GM23338 (cell line): ENCODE data around the gene DIP2C. TPM values are rescaled to one million over a fixed set of nuclear protein-coding genes. Genes with fewer than 3 reads are reported as not detected.
"Not testable (repeated sequence)": the region's sequence is repeated elsewhere in the genome, so short reads cannot be mapped to it uniquely, and the experiment has no call there.

Experiments used
- ATAC-seq: fragments of 200-7000 bp; cut with Tn5 transposase; 3 replicates; pipeline ENCODE4 v1.9.1; 2020
- DNase-seq: peaks from one replicate; pipeline ENCODE4 v3.0.0-alpha.2; 2015; ENCODE audit warnings: low spot score
- H2AFZ ChIP-seq: fragments of 200-600 bp; sonication (generic); 2 replicates; pipeline ENCODE4 v1.8.0; 2016; ENCODE audit warnings: antibody characterized with exemption, mild to moderate bottlenecking, moderate library complexity
- H3F3A ChIP-seq: fragments of 200-600 bp; sonication (generic); replicated peaks from 2 replicates; pipeline ENCODE4 v1.8.0; 2017; ENCODE audit warnings: antibody characterized with exemption, mixed run types, low read depth
- H3K27ac ChIP-seq: fragments of 200-600 bp; sonication (generic); 2 replicates; pipeline ENCODE4 v1.6.1; 2016; ENCODE audit warnings: low read depth
- H3K27me3 ChIP-seq: fragments of 200-600 bp; sonication (generic); 2 replicates; pipeline ENCODE4 v1.8.0; 2016; ENCODE audit warnings: mild to moderate bottlenecking, mixed run types, moderate library complexity; ENCODE audit not compliant: insufficient read depth
- H3K36me3 ChIP-seq: fragments of 200-600 bp; sonication (generic); 2 replicates; pipeline ENCODE4 v1.8.0; 2016; ENCODE audit warnings: mild to moderate bottlenecking; ENCODE audit not compliant: insufficient read depth
- H3K4me1 ChIP-seq: fragments of 200-600 bp; sonication (generic); 2 replicates; pipeline ENCODE4 v1.8.0; 2016; ENCODE audit warnings: mild to moderate bottlenecking, moderate library complexity; ENCODE audit not compliant: insufficient read depth
- H3K4me2 ChIP-seq: fragments of 200-600 bp; sonication (generic); 2 replicates; pipeline ENCODE4 v1.7.1; 2017; ENCODE audit warnings: mixed run types
- H3K4me3 ChIP-seq: fragments of 200-600 bp; sonication (generic); 2 replicates; pipeline ENCODE4 v1.6.1; 2016; ENCODE audit warnings: mixed run types
- H3K79me2 ChIP-seq: fragments of 200-600 bp; sonication (generic); replicated peaks from 2 replicates; pipeline ENCODE4 v1.8.0; 2017; ENCODE audit warnings: mild to moderate bottlenecking; ENCODE audit not compliant: insufficient read depth
- H3K9me2 ChIP-seq: fragments of 200-600 bp; sonication (generic); 2 replicates; pipeline ENCODE4 v1.8.0; 2017; ENCODE audit not compliant: insufficient read depth
- H4K20me1 ChIP-seq: fragments of 200-600 bp; sonication (generic); replicated peaks from 2 replicates; pipeline ENCODE4 v1.8.0; 2017; ENCODE audit warnings: mild to moderate bottlenecking; ENCODE audit not compliant: insufficient read depth
- H3K27ac Mint-ChIP-seq: 2 replicates; pipeline ENCODE4 v1.8.0; 2020; ENCODE audit warnings: inconsistent platforms, mild to moderate bottlenecking, moderate library complexity, mixed read lengths
- H3K27me3 Mint-ChIP-seq: 3 replicates; pipeline ENCODE4 v1.8.0; 2022; ENCODE audit warnings: low read depth, mild to moderate bottlenecking, moderate library complexity, mixed read lengths, inconsistent platforms; ENCODE audit not compliant: insufficient read depth, poor library complexity
- H3K36me3 Mint-ChIP-seq: 3 replicates; pipeline ENCODE4 v1.8.0; 2021; ENCODE audit warnings: low read depth, mild to moderate bottlenecking, inconsistent platforms, moderate library complexity, mixed read lengths
- H3K4me1 Mint-ChIP-seq: 3 replicates; pipeline ENCODE4 v1.8.0; 2020; ENCODE audit warnings: mild to moderate bottlenecking, inconsistent platforms, mixed read lengths
- H3K4me3 Mint-ChIP-seq: 3 replicates; pipeline ENCODE4 v1.8.0; 2021; ENCODE audit warnings: moderate library complexity, mild to moderate bottlenecking, inconsistent platforms, mixed read lengths
- H3K9me3 Mint-ChIP-seq: 3 replicates; pipeline ENCODE4 v1.8.0; 2020; ENCODE audit warnings: moderate library complexity, mild to moderate bottlenecking, inconsistent platforms, mixed read lengths
- CREB1 ChIP-seq: fragments of 250-450 bp; sonication (Bioruptor Pico); IDR thresholded peaks from 2 replicates; pipeline ENCODE4 v1.5.0; 2020; ENCODE audit warnings: low read depth, mild to moderate bottlenecking, moderate library complexity
- EZH2 ChIP-seq: fragments of 200-600 bp; sonication (generic); IDR thresholded peaks from one replicate; pipeline ENCODE4 v1.8.0; 2017; ENCODE audit warnings: antibody characterized with exemption, mild to moderate bottlenecking, low read depth; ENCODE audit not compliant: unreplicated experiment
- JUNB ChIP-seq: IDR thresholded peaks from one replicate; pipeline ENCODE4 v1.6.1; 2016; ENCODE audit warnings: antibody characterized with exemption; ENCODE audit not compliant: unreplicated experiment
- NANOG ChIP-seq: IDR thresholded peaks from 2 replicates; pipeline ENCODE4 v1.6.1; 2016; ENCODE audit warnings: antibody characterized with exemption, borderline replicate concordance
- POLR2AphosphoS5 ChIP-seq: IDR thresholded peaks from 2 replicates; pipeline ENCODE4 v1.6.1; 2016; ENCODE audit warnings: antibody characterized with exemption, low read depth
- STAT1 ChIP-seq: IDR thresholded peaks from one replicate; pipeline ENCODE4 v1.6.1; 2016; ENCODE audit warnings: antibody characterized with exemption; ENCODE audit not compliant: unreplicated experiment
- polyA plus RNA-seq: library from polyadenylated mRNA; unstranded; fragments of >200 nt; fragmentation: Nextera tagmentation; extraction: Ambion mirVana; gene quantifications from 2 replicates; pipeline ENCODE4 v1.2.1, GENCODE V29; 2016
- total RNA-seq: library from RNA; depleted of rRNA; stranded (reverse); fragments of >200 nt; shearing (Covaris generic); gene quantifications from 2 replicates; pipeline ENCODE4 v1.2.3, GENCODE V29; 2014
- TF ChIP-seq, protein P1 (sequence below): IDR thresholded peaks from one replicate; pipeline ENCODE4 v1.6.1; 2018; ENCODE audit warnings: antibody characterized with exemption; ENCODE audit not compliant: unreplicated experiment
- TF ChIP-seq, protein P2 (sequence below), 2 experiments: fragments of 200-600 bp in 1 of 2; sonication (generic) in 1 of 2; conservative IDR thresholded peaks; 2 replicates each; pipeline versions ENCODE4 v1.5.1 to v1.6.1; 2016 to 2017; ENCODE audit warnings: antibody characterized with exemption in 2 of 2, low read depth in 2 of 2, mild to moderate bottlenecking in 2 of 2, moderate library complexity in 1 of 2

Gene DIP2C
- total and polyA plus RNA-seq, 2 experiments from 2014 or later, result 5.1 to 7.7 TPM

DNA sequence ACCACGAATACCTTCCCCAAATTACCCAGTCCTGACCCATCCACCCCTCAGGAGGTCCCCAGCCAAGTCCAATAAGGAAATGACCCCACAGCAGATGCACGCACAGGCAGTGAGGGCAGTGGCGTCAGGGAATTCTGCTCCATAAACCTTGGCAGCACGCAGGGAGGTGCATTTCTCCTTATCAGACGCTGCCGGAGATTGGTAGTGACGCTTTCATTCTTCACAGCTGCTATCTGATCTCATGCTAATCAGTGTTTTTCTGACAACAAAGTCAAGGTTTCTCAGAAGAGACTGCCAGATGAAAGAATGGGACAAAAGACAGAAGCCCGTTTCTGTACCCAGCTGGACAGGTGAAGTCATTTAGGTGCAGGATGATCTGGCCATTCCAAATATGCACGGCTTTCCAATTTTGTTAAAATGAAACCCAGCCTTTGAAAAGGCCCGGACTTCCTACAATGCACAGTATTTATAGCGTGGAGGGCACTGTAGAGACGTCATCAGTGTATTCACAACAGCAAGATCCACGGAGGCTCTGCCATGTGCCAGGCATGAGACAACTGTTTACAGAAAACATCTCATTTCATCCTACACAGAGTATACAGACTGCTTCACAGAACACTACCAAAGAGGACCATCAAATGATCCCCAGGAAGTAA is 35.3 kb downstream of the DIP2C start:
- Histone ChIP-seq H2AFZ (no peak overlapping the region), H3K27ac (no peak overlapping the region), H3K36me3 (no peaks in the 10 kb centered on the region), H3F3A (no peaks in the 10 kb centered on the region), H3K4me2 (no peak overlapping the region), H3K9me2 (no peaks in the 10 kb centered on the region), H3K79me2 (peaks cover 24% of the 10 kb centered on the region), H3K4me1 (no peaks in the 10 kb centered on the region), H3K27me3 (no peaks in the 10 kb centered on the region), H3K4me3 (no peak overlapping the region), H4K20me1 (peaks cover 28% of the 10 kb centered on the region)
- Mint-ChIP-seq H3K9me3 (no peaks in the 10 kb centered on the region), H3K27me3 (peaks cover 2% of the 10 kb centered on the region), H3K27ac (no peak overlapping the region), H3K4me1 (peaks cover 19% of the 10 kb centered on the region), H3K4me3 (no peak overlapping the region), H3K36me3 (no peaks in the 10 kb centered on the region; the same call in 2 of the 3 replicates)
- DNase-seq (no peak), ATAC-seq (no peak; the same call in 2 of the 3 replicates)
- TF ChIP-seq, protein P1, sequence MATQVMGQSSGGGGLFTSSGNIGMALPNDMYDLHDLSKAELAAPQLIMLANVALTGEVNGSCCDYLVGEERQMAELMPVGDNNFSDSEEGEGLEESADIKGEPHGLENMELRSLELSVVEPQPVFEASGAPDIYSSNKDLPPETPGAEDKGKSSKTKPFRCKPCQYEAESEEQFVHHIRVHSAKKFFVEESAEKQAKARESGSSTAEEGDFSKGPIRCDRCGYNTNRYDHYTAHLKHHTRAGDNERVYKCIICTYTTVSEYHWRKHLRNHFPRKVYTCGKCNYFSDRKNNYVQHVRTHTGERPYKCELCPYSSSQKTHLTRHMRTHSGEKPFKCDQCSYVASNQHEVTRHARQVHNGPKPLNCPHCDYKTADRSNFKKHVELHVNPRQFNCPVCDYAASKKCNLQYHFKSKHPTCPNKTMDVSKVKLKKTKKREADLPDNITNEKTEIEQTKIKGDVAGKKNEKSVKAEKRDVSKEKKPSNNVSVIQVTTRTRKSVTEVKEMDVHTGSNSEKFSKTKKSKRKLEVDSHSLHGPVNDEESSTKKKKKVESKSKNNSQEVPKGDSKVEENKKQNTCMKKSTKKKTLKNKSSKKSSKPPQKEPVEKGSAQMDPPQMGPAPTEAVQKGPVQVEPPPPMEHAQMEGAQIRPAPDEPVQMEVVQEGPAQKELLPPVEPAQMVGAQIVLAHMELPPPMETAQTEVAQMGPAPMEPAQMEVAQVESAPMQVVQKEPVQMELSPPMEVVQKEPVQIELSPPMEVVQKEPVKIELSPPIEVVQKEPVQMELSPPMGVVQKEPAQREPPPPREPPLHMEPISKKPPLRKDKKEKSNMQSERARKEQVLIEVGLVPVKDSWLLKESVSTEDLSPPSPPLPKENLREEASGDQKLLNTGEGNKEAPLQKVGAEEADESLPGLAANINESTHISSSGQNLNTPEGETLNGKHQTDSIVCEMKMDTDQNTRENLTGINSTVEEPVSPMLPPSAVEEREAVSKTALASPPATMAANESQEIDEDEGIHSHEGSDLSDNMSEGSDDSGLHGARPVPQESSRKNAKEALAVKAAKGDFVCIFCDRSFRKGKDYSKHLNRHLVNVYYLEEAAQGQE, result no peak
- TF ChIP-seq STAT1 (no peak), NANOG (no peak), JUNB (no peak), POLR2AphosphoS5 (no peak), CREB1 (no peak), EZH2 (no peak)
- TF ChIP-seq, protein P2, sequence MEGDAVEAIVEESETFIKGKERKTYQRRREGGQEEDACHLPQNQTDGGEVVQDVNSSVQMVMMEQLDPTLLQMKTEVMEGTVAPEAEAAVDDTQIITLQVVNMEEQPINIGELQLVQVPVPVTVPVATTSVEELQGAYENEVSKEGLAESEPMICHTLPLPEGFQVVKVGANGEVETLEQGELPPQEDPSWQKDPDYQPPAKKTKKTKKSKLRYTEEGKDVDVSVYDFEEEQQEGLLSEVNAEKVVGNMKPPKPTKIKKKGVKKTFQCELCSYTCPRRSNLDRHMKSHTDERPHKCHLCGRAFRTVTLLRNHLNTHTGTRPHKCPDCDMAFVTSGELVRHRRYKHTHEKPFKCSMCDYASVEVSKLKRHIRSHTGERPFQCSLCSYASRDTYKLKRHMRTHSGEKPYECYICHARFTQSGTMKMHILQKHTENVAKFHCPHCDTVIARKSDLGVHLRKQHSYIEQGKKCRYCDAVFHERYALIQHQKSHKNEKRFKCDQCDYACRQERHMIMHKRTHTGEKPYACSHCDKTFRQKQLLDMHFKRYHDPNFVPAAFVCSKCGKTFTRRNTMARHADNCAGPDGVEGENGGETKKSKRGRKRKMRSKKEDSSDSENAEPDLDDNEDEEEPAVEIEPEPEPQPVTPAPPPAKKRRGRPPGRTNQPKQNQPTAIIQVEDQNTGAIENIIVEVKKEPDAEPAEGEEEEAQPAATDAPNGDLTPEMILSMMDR (conservative IDR thresholded peaks at IDR 0.05; ENCODE audit: low read depth in 2 of 2), result no peak

DNA sequence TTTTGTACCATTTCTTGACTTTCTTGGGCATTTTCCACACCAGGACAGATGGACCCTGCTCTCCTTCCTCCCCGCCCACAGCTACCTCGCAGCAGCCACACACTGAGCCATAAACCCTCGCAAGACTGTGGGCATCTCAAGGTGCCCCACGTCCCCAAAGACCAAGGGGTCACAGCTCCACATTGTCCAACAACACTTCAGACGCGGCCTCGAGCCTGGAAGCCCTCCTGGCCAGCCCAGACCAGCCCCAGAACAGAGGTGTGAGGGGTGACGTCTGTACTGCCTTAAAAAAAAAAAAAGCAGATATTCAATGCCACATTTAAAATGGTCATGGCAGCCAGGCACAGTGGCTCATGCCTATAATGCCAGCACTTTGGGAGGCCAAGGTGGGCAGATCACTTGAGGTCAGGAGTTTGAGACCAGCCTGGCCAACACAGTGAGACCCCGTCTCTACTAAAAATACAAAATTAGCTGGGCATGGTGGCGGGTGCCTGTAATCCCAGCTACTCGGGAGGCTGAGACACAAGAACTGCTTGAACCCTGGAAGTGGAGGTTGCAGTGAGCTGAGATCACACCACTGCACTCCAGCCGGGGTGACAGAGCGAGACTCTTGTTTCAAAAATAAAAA is 36.5 kb downstream of the DIP2C start:
- not testable (repeated sequence) for H3K9me2 ChIP-seq, DNase-seq, H3K27me3 Mint-ChIP-seq, H3F3A ChIP-seq, H3K4me1 ChIP-seq, H3K27ac Mint-ChIP-seq, H3K27me3 ChIP-seq, H3K4me3 Mint-ChIP-seq, H3K4me2 ChIP-seq, H2AFZ ChIP-seq, H3K36me3 Mint-ChIP-seq, H3K36me3 ChIP-seq, ATAC-seq, H3K9me3 Mint-ChIP-seq, H3K4me3 ChIP-seq, H3K27ac ChIP-seq
- peaks cover 19% of the 10 kb centered on the region for H3K4me1 Mint-ChIP-seq
- Histone ChIP-seq H3K79me2 (peaks cover 19% of the 10 kb centered on the region), H4K20me1 (peaks cover 22% of the 10 kb centered on the region)
